K562 (cell line): ENCODE measurements around the gene ECI2. TPM values are rescaled to one million over a fixed set of nuclear protein-coding genes. Genes with fewer than 3 reads are reported as not detected.
A peak's percentile ranks its signal among the peaks of the same experiment; 100 is the strongest.

Source experiments
- BCL6 ChIP-seq: fragments of 250-450 bp; sonication (Bioruptor Pico); IDR thresholded peaks from 2 replicates; pipeline ENCODE4 v1.4.0; 2020
- CBX3 ChIP-seq, 2 experiments: IDR thresholded peaks; 1 replicate in 1 of 2; 2 replicates in 1 of 2; pipeline ENCODE4 v1.6.1; 2012; ENCODE audit warnings: inconsistent platforms in 2 of 2, low read length in 2 of 2, borderline replicate concordance in 1 of 2, control low read depth in 1 of 2
- ELF4 ChIP-seq: fragments of 450-650 bp; formaldehyde crosslinking; IDR thresholded peaks from 2 replicates; pipeline ENCODE4 v1.4.0; 2022; ENCODE audit warnings: missing genetic modification characterization
- NFE2 ChIP-seq: IDR thresholded peaks from 2 replicates; pipeline ENCODE4 v1.6.1; 2014; ENCODE audit warnings: antibody characterized with exemption, low read depth
- NR1H2 ChIP-seq: sonication (generic); formaldehyde crosslinking; IDR thresholded peaks from 2 replicates; pipeline ENCODE4 v1.4.0; 2020; ENCODE audit warnings: mild to moderate bottlenecking, missing genetic modification reagents
- POLR2AphosphoS5 ChIP-seq: IDR thresholded peaks from 2 replicates; pipeline ENCODE4 v1.6.1; 2011; ENCODE audit warnings: mild to moderate bottlenecking, low read depth, low read length, moderate library complexity; ENCODE audit not compliant: control insufficient read depth, insufficient read depth
- SMARCE1 ChIP-seq: fragments of 450-650 bp; IDR thresholded peaks from 2 replicates; pipeline ENCODE4 v1.7.1; 2016; ENCODE audit warnings: mild to moderate bottlenecking
- STAT5A ChIP-seq: IDR thresholded peaks from 2 replicates; pipeline ENCODE4 v1.6.1; 2012; ENCODE audit warnings: low read length, inconsistent platforms, borderline replicate concordance
- TCF3 ChIP-seq: sonication (generic); formaldehyde crosslinking; IDR thresholded peaks from 2 replicates; pipeline ENCODE4 v1.4.0; 2020; ENCODE audit warnings: mild to moderate bottlenecking, missing genetic modification reagents
- USF1 ChIP-seq: sonication (generic); formaldehyde crosslinking; IDR thresholded peaks from 2 replicates; pipeline ENCODE4 v1.9.0; 2022; ENCODE audit warnings: mild to moderate bottlenecking, missing genetic modification reagents
- ZNF431 ChIP-seq: sonication (generic); formaldehyde crosslinking; IDR thresholded peaks from 2 replicates; pipeline ENCODE4 v1.8.0; 2022; ENCODE audit warnings: mild to moderate bottlenecking, missing genetic modification reagents
- polyA plus RNA-seq, 8 experiments: library from polyadenylated mRNA; depleted of rRNA in 4 of 8; stranded (reverse) in 5 of 8; unstranded in 3 of 8; fragments of >200 nt; fragmentation: Nextera tagmentation in 2 of 8; fragmentation: Illumina TruSeq in 1 of 8; extraction: Ambion mirVana in 2 of 8; extraction: Trizol in 1 of 8; gene quantifications; 2 replicates each; pipeline versions ENCODE4 v1.2.1 to v1.2.3, GENCODE V29; 2011 to 2014; ENCODE audit warnings: inconsistent platforms in 1 of 8, missing spikeins in 1 of 8
- total RNA-seq, 7 experiments: library from RNA; depleted of rRNA in 6 of 7; stranded (reverse); fragments of >200 nt in 6 of 7; fragmentation: Illumina TruSeq in 2 of 7; extraction: Trizol in 2 of 7; gene quantifications; 2 replicates each; pipeline versions ENCODE4 v1.2.1 to v1.2.3, GENCODE V29; 2011 to 2021; ENCODE audit warnings: low replicate concordance in 1 of 7
- TF ChIP-seq, protein P1 (sequence below), 2 experiments: fragments of 250-450 bp in 1 of 2; fragments of 450-650 bp in 1 of 2; sonication (Bioruptor Pico) in 1 of 2; IDR thresholded peaks; 2 replicates each; pipeline versions ENCODE4 v1.6.1 to v1.8.0; 2016 to 2021; ENCODE audit warnings: mild to moderate bottlenecking in 2 of 2, moderate library complexity in 2 of 2, missing compliant biosample characterization in 1 of 2, missing genetic modification characterization in 1 of 2
- TF ChIP-seq, protein P2 (sequence below), 2 experiments: IDR thresholded peaks; 2 replicates each; pipeline ENCODE4 v1.6.1; 2012; ENCODE audit warnings: improper control_type of control experiment in 2 of 2, low read depth in 2 of 2, low read length in 2 of 2, borderline replicate concordance in 1 of 2
- TF ChIP-seq, protein P3 (sequence below): fragments of 450-650 bp; IDR thresholded peaks from 2 replicates; pipeline ENCODE4 v1.6.1; 2016; ENCODE audit warnings: antibody characterized with exemption
- TF ChIP-seq, protein P4 (sequence below): IDR thresholded peaks from 2 replicates; pipeline ENCODE4 v1.6.1; 2016; ENCODE audit warnings: missing genetic modification characterization, missing compliant biosample characterization
- TF ChIP-seq, protein P5 (sequence below): IDR thresholded peaks from 2 replicates; pipeline ENCODE4 v1.6.1; 2011; ENCODE audit not compliant: insufficient read length; ENCODE audit errors: extremely low read depth

Gene ECI2
- total and polyA plus RNA-seq, 9 of the 15 experiments (the other 6 are each of a cell fraction or from before 2014, with no cell fraction given), result 80.7 to 377 (median 142) TPM

GRCh38 chr6:4133941-4134838, 1.2 kb downstream of the ECI2 start (continued):
- TF ChIP-seq, protein P1, sequence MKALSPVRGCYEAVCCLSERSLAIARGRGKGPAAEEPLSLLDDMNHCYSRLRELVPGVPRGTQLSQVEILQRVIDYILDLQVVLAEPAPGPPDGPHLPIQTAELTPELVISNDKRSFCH (CRISPR knock-in tag; IDR thresholded peaks at IDR 0.05), result no peak
- TF ChIP-seq, protein P1 (tag; IDR thresholded peaks at IDR 0.05), result 0 out of 2 replicates have a peak, but pooled peaks have one; percentile 49
- TF ChIP-seq POLR2AphosphoS5 (0 out of 2 replicates have a peak, but pooled peaks have one; percentile 17), CBX3 (IDR thresholded peaks at IDR 0.05; ENCODE audit: borderline replicate concordance in 1 of 2, low read length in 2 of 2) (peak in 1 of 2 experiments; percentile 49; a peak in 1 of 3 replicates), BCL6 (no peak), SMARCE1 (0 out of 2 replicates have a peak, but pooled peaks have one; percentile 46), NR1H2 (CRISPR knock-in tag) (no peak), STAT5A (peak; percentile 17; the same call in 1 of the 2 replicates), TCF3 (CRISPR knock-in tag) (peak; percentile 58), ZNF431 (CRISPR knock-in tag) (no peak), USF1 (CRISPR knock-in tag) (peak; percentile 23; the same call in 1 of the 2 replicates), ELF4 (CRISPR knock-in tag) (0 out of 2 replicates have a peak, but pooled peaks have one; percentile 30), NFE2 (peak; percentile 4; the same call in 1 of the 2 replicates)
- TF ChIP-seq, protein P2, sequence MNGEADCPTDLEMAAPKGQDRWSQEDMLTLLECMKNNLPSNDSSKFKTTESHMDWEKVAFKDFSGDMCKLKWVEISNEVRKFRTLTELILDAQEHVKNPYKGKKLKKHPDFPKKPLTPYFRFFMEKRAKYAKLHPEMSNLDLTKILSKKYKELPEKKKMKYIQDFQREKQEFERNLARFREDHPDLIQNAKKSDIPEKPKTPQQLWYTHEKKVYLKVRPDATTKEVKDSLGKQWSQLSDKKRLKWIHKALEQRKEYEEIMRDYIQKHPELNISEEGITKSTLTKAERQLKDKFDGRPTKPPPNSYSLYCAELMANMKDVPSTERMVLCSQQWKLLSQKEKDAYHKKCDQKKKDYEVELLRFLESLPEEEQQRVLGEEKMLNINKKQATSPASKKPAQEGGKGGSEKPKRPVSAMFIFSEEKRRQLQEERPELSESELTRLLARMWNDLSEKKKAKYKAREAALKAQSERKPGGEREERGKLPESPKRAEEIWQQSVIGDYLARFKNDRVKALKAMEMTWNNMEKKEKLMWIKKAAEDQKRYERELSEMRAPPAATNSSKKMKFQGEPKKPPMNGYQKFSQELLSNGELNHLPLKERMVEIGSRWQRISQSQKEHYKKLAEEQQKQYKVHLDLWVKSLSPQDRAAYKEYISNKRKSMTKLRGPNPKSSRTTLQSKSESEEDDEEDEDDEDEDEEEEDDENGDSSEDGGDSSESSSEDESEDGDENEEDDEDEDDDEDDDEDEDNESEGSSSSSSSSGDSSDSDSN (IDR thresholded peaks at IDR 0.05; ENCODE audit: borderline replicate concordance in 1 of 2, low read depth in 2 of 2, low read length in 2 of 2), result 0 out of 4 replicates have a peak, but pooled peaks of 1 of the 2 experiments have one; percentile 38
- TF ChIP-seq, protein P3, sequence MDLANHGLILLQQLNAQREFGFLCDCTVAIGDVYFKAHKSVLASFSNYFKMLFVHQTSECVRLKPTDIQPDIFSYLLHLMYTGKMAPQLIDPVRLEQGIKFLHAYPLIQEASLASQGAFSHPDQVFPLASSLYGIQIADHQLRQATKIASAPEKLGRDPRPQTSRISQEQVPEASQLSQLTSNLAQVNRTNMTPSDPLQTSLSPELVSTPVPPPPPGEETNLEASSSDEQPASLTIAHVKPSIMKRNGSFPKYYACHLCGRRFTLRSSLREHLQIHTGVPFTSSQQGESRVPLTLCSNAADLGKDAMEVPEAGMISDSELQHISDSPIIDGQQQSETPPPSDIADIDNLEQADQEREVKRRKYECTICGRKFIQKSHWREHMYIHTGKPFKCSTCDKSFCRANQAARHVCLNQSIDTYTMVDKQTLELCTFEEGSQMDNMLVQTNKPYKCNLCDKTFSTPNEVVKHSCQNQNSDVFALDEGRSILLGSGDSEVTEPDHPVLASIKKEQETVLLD, result peak; percentile 49; the same call in 1 of the 2 replicates
- TF ChIP-seq, protein P4, sequence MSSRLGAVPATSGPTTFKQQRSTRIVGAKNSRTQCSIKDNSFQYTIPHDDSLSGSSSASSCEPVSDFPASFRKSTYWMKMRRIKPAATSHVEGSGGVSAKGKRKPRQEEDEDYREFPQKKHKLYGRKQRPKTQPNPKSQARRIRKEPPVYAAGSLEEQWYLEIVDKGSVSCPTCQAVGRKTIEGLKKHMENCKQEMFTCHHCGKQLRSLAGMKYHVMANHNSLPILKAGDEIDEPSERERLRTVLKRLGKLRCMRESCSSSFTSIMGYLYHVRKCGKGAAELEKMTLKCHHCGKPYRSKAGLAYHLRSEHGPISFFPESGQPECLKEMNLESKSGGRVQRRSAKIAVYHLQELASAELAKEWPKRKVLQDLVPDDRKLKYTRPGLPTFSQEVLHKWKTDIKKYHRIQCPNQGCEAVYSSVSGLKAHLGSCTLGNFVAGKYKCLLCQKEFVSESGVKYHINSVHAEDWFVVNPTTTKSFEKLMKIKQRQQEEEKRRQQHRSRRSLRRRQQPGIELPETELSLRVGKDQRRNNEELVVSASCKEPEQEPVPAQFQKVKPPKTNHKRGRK (tag), result peak; percentile 57; the same call in 1 of the 2 replicates
- TF ChIP-seq, protein P5, sequence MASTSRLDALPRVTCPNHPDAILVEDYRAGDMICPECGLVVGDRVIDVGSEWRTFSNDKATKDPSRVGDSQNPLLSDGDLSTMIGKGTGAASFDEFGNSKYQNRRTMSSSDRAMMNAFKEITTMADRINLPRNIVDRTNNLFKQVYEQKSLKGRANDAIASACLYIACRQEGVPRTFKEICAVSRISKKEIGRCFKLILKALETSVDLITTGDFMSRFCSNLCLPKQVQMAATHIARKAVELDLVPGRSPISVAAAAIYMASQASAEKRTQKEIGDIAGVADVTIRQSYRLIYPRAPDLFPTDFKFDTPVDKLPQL, result no peak
- TF ChIP-seq, all 486 proteins: peak for 53
